CD4-positive, alpha-beta T cell treated with Interleukin-6 at 100 ng/mL for 8 hours (primary cell): ENCODE results near the gene ACTR3C.
"Not testable (repeated sequence)": the region's sequence is repeated elsewhere in the genome, so short reads cannot be mapped to it uniquely, and the experiment has no call there.

Experiments
- DNase-seq: peaks from one replicate; pipeline ENCODE4 v3.0.0-alpha.2; 2020; ENCODE audit warnings: mixed read lengths, low spot score

The ACTR3C gene

DNA sequence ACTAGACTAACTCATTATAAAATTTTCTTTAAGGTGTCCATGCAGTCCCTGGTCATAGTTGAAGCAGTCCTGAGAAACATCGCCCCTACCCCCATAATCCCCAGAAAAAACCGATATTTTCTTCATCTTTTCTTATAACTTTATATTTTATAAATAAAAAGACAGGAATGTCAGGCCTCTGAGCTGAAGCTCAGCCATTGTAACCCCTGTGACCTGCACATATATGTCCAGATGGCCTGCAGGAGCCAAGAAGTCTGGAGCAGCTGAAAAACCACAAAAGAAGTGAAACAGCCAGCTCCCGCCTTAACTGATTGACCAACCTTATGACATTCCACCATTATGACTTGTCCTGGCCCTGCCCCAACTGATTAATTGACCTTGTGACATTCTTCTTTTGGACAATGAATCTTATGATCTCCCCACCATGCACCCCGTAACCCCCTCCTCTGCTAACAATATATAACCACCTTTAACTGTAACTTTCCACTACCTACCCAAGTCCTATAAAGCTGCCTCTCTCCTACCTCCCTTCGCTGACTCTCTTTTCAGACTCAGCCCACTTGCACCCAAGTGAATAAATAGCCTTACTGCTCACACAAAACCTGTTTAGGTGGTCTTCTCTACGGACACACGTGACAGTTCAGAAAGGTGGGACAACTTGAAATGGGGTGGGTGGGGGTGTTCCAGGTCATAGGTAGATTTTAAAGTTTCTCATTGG is 10.5 kb downstream of the ACTR3C start:
- DNase-seq = not testable (repeated sequence)

DNA sequence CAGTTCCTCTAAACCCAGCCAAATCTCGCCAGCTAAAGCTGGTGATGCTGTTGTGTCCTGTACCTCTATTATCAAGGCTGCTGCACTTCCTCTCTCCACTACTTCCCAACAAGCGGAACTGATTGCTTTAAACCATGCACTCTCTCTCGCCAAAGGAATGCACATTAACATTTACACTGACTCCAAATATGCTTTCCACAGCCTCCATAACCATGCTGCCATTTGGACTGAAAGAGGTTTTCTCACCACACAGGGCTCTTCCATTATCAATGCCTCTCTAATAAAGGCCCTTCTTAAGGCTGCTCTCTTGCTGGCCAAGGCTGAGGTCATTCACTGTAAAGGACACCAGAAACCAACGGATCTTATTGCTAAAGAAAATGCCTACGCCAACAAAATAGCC is 11.6 kb downstream of the ACTR3C start:
- DNase-seq = no peak

DNA sequence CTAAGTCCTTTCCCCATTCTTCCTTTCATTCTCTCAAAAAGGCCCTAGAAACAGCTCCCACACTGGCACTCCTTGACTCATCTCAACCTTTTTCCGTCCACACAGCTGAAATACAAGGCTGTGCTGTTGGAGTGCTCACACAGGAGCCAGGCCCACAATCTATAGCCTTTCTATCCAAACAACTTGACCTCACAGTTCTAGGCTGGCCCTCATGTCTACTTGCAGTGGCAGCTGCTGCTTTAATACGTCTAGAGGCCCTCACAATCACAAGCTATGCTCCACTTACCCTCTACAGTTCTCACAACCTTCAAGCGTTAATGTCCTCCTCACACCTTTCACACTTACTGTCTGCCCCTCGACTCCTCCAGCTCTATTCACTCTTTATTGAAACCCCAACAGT is 12.2 kb downstream of the ACTR3C start:
- no peak for DNase-seq

DNA sequence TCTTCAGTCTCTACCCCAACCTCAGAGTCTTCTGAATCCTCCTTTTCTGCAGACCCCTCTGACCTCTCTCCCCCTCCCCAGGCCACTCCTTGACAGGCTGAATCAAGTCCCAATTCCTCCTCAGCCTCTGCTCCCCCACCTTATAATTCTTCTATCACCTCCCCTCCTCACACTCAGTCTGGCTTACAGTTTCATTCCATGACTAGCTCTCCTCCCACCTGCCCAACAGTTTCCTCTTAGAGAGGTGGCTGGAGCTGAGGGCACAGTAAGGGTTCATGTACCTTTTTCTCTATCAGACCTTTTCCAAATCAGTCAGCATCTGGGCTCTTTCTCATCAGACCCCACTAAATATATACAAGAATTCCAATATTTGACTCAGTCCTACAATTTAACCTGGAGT is 14.8 kb downstream of the ACTR3C start:
- no peak for DNase-seq

DNA sequence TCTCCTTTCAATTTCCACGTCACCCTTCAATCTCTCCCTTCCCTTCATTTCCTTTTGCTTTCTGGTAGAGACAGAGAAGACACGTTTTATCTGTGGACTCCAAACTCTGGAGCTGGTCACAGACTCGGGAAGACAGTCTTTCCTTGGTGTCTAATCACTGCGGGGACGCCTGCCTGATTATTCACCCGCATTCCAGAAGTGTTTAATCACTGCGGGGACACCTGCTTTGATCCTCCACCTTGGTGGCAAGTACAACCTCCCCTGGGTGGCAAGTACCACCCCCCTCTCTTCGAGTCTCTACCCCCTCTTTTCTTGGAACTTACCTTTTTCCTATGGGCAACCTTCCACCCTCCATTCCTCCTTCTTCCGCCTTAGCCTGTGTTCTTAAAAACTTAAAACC is 15.4 kb downstream of the ACTR3C start:
- no peak for DNase-seq

DNA sequence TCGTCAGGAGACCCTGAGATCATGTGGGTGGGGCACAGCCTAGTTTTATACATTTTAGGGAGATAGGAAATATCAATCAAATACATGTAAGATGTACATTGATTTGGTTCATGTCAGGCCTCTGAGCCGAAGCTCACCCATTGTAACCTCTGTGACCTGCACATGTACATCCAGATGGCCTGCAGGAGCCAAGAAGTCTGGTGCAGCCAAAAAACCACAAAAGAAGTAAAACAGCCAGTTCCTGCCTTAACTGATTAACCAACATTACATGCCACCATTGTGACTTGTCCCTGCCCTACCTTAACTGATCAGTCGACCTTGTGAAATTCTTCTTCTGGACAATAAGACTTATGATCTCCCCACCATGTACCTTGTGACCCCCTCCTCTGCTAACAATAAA is 16.2 kb downstream of the ACTR3C start:
- no peak for DNase-seq

DNA sequence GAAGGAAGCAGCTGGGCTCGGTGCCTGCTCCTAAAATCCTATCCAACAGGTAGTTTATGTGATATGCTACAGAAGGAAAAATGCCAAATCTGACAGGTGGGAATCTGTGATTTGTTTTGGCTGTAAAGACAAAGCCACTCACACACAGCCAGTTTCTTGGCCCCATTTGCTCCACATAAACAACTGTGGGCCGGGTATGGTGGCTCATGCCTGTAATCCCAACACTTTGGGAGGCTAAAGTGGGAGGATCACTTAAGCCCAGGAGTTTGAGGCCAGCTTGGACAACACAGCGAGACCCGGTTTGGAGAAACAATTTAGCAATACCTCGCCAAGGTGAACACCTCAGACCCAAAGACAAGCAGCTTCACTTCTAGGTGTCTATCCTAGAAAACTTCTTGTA is 17.0 kb downstream of the ACTR3C start:
- not testable (repeated sequence) for DNase-seq

DNA sequence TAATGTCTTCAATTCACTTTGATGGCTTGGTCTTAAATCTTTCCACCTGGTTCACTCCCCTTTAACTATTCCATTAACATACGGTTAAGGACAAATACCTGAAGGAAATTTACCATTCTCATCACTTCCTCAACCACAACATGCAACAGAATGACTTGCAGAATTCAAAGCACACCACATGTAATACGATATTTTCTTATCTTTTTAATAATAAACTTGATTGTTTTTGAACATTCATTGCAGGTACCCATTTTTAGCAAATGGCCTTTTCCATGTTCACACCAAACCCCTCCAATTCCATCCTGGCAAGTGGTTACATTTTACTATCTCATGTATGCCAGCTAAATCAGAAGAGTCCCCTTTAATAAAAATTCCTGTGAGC is 17.5 kb downstream of the ACTR3C start:
- not testable (repeated sequence) for DNase-seq

DNA sequence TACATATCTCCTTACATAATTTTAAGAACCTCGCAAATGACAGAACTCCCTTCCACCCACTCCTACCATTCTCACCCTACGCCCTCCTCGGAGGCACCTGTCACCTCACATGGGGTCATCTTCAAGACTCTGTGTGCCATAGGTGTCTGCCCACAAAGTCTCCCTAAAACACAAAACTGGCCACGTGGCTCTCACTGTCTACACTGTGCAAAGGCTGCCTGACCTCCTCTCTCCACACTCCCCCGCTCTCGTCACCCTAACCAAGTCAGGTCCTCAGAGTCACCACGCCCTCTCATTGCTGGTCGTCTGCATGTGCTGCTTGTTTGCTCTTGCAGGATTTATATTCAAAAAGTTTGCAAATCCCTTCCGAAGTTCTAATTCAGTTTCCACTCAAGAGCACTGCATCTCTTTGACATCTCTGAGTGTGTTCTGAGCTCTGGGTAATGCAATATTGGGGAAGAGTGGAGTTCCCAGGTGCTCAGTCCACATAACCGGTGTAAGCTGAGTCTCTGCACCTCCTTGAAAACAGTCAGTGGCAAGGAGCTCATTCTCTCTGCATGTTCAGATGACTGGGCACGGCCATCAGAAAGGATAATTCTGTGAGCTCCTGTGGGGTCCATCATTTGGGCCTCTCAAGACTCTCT is 18.0 kb downstream of the ACTR3C start:
- DNase-seq = not testable (repeated sequence)

DNA sequence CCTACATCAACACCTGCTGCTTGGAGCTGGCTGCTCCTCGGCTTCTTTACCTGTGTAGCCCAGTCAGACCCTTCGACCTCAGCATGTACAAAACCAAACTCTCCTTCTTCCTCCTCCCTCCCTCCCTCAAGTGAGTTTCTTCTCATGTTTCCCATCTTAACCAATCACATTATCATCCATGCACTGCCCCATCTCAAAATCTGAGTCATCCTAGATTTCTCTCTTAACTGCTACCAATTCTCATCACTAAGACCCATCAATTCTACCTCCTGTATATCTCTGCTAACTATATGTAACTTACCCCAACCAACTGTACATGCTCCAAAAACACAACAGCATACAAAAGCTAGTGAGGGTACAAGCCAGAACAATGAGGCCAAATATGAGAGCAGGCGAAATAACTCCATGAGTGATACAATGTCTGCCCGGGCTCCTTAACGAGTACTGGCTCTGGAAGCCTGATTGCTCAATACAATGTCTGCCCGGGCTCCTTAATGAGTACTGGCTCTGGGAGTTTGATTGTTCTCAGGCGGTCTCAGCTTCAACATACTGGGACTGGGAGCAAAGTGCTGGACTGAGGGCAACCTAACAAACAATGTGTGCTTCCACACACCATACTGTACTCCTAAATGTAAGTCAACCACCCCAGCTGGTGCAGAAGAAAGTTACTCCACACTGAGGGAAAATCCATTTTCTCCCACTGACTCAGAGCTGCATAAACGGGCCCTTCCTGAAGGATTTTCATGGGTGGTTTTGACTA is 18.7 kb downstream of the ACTR3C start:
- not testable (repeated sequence) for DNase-seq

DNA sequence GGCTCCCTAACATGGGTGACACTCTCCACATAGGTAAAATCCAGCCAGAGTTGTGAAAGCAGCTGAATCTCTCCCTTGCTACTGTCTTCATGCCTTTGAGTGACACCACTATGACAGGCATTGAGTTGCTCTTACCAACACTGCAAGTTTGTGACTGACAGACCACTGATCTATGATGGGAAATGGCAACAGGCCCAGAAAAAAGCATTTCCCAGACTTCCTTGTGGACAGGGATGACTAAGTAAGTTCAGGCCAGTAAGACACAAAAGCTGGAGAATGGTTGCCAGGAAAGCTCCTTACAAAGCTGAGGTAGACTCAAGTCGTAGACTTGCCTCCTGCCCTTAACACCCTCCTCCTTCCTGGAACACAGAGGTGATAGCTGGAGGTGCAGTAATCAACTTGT is 20.4 kb downstream of the ACTR3C start:
- DNase-seq = not testable (repeated sequence)

DNA sequence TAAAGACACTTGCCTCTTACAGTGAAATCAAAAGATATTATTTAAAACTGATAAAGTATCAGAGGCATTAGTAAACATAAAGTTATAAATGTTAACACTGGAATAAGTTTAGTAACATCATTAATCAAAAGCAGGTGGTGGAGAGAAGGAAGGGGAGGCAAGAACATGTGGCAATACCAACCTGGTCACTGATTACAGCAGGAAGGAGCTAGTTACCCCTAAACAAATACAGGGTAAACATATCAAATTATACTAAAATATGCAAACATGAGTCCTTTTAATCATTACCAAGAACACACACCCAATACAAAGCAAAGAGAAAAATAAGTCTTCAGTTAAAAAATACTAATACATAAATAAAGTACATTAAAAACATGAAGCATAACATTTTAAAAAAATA is 25.4 kb downstream of the ACTR3C start:
- DNase-seq = not testable (repeated sequence)

DNA sequence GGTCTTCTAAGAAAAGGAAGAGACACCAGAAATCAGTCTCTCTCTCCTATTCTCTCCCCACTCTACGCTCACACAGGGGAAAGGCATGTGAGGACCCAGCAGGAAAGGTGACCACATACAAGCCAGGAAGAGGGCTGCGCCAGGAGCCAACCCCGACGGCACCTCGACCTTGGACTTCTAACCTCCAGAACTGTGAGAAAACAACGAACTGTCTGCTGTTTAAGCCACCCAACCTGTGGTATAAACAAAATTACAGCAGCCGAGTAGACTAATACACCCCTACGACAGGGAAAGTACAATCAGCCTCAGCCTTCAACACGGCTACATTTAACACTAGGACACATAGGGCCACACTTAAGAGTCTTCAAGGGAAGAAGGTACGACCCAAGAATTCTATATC is 26.5 kb downstream of the ACTR3C start:
- not testable (repeated sequence) for DNase-seq

DNA sequence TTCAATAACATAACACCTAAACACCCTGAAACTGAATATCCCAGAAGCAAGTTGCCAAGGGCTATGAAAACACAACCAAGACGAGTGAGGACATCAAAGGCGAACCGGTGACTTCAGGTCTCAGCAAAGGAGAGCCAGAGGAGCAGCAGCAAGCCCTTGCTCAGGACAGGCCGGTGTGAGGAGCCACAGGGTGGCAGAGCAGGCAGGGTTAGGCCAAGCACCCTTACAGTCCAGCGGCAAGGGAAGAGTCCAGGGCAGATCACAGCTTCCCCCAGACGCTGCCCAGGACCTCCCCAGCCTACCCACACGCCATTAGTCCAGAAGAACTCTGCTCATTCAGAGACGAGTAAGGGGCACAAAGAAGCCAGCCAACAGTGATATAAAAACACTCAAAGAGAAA is 27.7 kb downstream of the ACTR3C start:
- not testable (repeated sequence) for DNase-seq

DNA sequence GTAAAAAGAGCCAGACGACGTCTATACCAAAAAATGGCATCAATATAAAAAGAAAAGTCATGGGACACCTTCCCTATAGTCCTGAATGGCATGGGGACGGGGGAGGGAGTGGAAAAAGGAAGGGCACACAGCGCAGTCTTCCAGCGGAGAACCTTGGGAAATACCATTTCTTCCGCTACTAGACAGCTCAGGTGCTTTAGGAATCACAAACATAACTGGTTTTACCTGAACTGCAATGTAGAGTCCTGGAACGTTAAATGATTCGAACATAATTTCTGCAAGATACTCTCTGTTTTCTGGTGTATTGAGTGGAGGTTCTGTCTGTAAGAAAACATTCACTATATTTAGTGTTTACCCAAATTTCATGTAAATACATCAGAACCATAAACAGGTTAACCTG is 28.3 kb downstream of the ACTR3C start:
- not testable (repeated sequence) for DNase-seq

DNA sequence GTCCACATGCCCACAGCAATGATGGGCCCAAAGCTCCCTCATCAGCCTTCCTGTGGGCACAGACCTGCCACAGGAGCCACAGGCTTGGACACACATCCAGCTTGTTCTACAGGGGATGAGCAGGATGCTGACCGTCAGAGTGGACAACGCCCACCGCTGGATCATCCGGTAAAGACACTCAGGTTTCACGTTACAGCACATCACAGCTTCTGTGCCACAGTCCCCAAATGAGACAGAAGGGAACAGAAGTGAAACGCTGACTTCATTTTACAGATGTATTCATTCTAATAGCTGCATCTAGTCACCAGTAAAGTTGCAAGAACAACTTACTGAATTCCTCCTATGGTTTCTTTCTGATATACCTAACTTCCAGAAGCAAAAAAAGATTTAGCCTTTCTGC is 33.0 kb downstream of the ACTR3C start:
- DNase-seq = not testable (repeated sequence)

DNA sequence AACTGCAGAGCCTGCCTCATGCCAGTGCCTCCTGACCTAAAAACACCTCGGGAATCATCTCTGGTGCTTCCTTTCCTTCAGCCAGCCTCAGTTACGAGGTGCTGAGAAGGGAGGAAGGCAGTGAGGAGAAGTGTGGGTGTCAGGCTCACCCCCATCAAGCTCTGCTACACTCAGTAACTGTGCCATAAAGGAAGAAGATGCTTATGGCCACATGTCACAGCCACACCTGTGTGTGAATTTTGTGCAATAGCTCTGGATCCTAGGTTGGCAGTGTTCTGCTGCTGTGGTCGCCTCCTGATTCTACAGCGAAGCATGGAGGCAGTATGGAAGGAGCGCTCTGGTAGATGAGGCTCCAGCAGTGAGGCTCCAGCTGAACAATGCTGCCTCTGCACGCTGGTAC is 34.5 kb downstream of the ACTR3C start:
- not testable (repeated sequence) for DNase-seq

DNA sequence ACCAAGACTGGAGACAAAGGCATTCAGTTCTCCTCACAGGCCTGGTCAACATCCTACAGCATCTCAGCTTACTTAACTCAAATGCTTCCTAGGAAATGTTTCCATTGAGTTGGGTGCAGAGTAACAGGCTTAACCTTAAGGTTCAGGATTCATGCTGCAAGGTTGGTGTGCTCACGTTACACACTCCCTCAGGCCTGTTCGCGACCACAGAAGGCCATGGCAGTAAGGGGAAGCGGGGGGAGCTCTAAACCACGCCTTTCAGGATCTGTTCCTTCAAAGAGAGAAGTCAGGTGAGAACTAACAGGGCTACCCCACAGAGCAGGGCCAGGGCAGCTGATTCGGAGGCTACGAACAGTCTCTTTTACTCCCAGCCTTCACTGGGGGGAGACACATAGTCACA is 35.5 kb downstream of the ACTR3C start:
- not testable (repeated sequence) for DNase-seq

DNA sequence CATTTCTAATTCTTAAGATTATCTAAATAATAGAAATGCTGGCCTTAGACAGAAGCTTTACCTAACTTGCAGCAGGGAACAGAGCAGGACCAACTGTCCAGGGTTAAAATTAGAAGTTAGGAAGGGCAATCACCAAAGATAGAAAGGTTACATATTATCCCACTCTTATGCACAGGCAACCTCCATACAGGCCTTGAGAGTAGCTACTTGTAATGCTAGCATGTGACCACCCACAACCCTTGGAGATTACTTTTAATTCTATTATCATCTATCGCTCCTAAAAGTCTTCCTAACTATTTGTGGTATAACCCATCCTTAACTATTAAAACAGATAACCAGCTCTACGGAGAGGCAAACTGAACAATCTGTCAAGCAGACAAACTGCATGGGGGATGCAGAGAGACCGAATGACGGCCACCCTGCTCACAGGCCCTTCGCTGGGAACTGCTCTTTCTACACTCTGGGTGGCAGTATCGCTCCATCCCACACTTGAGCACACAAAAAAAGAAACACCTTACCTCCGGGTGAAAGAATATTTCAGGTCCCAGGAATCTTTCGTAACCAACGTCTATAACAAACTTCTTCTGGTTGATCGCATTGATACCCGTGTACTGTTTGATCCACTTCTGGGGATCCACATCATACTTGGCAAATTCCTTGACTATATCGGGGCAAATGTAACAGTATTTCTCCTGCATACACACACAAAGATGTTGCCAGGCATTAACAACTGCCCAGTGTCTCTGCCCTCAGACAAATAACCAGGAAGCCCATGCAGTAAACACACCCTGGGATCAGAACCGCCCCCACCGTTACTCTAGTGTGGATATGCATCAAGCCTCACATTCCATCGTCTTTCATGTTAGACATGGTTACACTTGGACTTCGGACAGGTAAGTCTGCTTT is 37.2 kb downstream of the ACTR3C start:
- peak; percentile 3 for DNase-seq

DNA sequence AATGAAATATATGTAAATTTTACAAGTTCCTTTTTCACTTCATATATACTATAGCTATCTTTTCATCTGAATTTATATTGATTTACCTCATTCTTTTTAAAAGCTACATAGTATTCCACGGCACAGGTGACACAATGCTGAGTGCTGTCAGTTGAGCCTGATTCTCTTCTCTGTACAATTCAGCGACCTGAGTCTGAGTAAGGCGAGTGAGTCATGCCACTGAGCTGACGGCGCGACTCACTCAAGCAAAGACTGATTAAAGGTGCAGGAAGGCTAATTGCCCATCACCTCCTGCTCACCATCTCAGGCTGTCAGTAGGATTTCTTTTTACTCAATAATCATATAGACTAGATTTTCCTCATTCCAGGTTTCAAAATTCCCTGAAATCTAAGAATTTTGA is 39.7 kb downstream of the ACTR3C start:
- DNase-seq = not testable (repeated sequence)

DNA sequence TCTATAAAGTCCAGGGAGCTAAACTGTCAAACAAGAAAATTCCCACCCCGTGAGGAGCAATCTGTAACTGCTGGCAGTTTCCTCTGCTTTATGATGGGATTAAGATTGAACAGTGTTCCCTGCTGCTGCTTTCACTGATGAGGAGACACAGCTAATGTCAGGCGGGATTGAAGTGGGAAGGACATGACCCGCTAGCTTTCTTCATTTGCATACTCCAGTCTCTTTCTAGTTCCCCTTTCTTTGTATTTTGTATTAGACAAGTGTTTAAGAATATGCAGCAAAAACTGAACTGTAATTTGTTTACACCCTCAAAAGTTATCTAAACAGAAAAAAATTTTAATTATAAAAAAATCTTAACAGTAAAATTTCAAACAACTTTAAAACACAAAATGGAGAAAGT is 40.2 kb downstream of the ACTR3C start:
- DNase-seq = not testable (repeated sequence)
